ENCODE measurements around the gene PDE11A.

Gene PDE11A

GRCh38 chr2:177599139-177599688, 473.4 kb downstream of the PDE11A start:
- DNase-seq (ENCODE audit: low read depth in 2 of 2), result no peak

DNA sequence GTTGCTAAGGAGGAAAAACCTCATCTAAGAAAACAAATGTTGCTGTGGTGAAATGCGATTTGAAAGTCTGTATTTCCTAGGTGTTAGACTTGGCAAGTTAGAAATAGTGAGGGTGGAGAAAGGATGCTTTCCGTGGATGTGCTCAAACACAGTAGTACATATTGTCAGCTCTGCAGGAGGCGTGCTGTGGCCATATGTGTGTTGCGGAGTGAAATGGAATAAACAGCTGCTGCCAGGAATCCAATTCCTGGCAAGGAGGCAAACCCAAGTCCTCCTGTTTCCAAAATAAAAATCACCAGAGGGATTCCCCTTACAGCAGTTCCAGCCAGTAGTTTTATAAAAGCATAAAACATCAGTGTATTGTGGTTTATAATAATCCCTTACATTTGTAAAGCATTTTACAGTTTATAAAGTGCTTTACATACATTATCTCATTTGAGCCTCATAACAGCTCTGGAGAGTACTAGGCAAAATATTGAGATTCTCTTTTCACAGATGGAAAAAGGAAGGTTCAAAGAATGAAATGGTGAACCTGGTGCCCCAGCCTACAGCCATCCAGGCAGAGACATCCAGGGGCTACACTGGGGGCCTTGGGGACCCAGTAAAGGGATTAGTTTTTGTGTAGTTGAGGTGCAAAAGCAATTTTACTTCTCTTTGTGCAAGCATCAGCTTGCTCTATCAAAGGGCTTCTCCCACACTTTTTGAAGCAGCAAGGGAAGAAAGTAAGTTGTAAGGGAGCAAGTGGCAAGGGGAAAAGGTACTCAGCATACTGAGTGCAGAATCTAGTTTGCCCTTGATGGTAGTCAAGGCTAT, 474.0 kb downstream of the PDE11A start:
- peak; percentile 79 to 81 for DNase-seq (ENCODE audit: low read depth in 2 of 2)

DNA sequence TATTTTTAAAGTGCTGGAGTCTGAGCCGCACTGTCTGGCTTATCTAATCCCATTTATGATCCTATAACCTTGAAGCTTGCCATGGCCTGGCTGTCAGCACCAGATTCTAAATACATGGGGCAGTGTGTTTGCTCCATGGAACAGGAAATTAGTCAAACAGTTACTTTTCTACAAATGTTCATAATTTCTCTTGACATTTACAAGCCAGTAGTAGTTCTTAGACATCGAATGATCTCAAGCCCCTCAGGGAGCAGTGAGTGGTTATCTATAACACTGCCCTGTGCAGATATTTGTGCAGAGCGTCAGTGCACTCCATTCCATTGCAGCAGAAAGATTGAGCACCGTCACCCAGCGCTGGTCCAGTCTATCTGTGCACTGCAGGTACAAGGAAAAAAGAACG, 474.8 kb downstream of the PDE11A start:
- DNase-seq (ENCODE audit: low read depth in 2 of 2), result no peak

DNA sequence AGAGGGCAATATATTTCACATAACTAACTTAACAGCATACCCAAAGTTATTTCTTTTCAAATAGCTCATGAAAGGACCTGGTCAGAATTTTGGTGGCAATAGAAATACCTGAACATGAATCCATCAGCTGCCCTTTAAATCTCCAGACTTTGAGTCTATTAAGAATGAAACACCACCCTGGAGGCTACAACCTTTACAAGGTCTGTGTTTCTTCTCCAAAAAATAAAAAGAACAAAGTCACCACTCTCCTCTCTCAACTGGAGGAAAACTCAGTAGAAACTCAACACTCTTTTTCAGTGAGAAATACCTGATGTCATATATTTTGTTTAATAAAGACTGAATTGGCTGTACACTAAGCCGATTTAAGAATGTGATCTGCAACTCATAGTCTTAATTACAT, 475.7 kb downstream of the PDE11A start:
- DNase-seq (ENCODE audit: low read depth in 2 of 2), result no peak

DNA sequence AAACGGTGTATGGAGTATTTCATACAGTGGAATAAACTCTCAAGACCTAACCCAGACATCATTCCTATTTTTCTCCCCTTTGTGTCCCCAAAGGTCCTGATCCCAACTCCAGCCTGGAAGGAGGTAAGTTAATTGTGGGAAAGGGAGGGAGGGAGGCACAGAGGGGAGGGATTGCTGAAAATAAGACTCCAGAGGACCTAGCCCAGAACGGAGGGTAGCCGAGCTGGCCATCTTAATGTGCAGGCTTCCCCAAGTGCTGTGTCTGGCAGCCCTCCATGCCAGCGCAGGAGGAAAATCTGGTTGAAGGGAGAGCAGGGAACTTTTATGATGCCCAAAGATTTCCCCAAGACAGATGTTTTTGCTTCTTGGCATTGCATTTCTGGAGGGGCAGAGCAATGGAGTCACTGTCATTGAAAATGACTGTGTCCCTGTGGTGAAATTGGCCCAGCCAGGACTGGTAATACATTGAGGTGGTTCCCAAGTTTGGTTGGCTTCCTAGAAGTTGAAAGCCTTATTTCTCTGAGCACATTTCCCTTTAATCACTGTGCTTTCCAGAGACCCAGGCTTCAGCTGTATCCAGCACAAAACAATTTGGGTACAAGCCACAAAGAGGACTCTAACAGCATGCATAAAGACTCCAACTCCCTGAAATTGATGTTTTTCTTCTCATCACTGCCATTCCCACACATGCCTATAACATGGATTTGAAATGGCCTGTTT, 477.3 kb downstream of the PDE11A start:
- no peak for DNase-seq (ENCODE audit: low read depth in 2 of 2)

- DNase-seq (ENCODE audit: low read depth in 2 of 2), result no peak
These were observed 479.2 kb downstream of the PDE11A start for GRCh38 chr2:177593402-177593801.

DNA sequence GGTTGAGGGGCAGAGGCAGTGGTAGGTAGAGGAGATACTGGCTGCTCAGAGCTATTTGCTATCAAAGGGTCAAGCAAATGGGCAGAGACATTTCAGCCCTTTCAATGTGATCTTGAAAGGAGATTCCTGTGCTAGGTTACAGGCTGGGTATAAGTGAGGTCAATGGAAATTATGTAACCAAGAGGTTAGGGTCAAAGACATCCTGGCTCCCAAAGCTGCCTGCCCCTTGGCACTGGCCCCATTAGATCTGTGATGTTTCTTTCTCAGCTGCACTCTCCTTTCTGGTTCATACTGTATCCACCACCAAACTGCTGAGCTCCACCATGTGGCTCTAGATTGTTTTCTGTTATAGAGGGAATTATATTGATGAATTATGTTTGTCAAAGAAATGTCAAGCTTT, 479.6 kb downstream of the PDE11A start:
- no peak for DNase-seq (ENCODE audit: low read depth in 2 of 2)

GRCh38 chr2:177592397-177592796, 480.2 kb downstream of the PDE11A start:
- no peak for DNase-seq (ENCODE audit: low read depth in 2 of 2)

DNA sequence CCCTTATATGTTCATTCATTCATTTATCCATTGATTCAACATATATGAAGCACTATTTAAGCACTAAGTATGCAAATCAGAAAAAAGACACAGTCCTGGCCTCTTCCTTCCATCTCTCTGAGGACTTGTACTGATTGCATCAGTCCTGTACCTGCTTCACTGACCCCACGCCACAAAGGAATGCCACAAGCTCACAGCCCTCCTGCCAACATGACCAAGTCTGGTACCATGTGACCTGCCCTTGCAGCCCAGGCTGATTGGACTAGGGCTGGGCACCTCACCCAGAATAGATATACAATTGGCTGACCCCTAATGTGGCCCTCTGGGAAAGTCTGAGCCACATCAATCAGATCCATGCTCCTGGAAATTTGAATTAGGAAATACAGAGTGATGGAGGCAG, 483.4 kb downstream of the PDE11A start:
- DNase-seq (ENCODE audit: low read depth in 2 of 2), result no peak

GRCh38 chr2:177588671-177589070, 483.9 kb downstream of the PDE11A start:
- DNase-seq (ENCODE audit: low read depth in 2 of 2), result no peak

DNA sequence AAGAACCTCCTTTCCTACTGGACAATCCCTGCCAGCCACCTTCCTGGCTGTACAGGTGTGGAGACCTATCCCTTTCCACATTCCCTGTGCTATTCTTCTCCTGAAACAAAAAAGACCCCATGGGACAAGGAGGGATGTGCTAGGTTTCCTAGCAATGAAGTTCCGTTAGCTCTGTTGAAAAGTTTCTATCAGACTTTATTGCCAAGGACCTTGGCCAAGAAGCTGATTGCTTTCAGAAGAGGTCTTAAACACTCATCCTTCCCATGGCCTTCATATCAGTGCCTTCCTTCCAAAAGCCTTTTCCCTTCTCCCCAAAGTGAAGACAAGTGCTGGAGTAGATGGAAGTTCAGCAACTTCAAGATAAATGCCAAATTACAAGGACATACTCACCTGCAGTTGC, 485.2 kb downstream of the PDE11A start:
- no peak for DNase-seq (ENCODE audit: low read depth in 2 of 2)

- no peak for DNase-seq (ENCODE audit: low read depth in 2 of 2)
These were observed 486.4 kb downstream of the PDE11A start for GRCh38 chr2:177586154-177586553.

DNA sequence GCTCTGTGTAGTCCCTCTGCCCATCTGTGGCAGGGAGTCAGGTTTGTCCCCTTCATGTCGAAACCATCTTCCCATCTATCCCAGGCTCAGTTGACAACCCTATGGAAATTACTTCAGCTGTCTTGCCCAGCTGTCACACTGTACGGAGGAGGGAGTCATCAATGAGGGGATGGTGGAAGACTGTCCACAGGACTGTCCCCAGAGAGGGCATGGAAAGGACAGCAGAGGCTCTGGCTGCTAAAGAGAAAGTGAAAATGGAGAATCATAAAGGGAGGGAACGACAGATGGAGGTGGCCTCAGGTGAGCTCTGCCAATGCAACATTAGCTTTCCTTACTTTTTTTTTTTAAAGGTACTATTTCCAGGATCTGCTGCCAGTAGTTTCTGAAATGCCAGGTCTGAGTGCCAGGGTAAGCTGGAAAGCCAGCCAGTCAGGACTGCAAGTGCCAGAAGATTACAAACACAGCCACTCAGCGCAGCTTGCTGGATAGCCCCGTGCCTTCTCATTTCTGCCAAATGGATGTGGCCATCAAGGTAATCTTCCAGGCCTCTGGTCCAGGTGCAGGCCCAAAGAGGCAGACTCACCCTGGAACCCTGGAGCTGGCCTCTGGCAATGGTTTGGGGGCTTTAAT, 487.2 kb downstream of the PDE11A start:
- no peak for DNase-seq (ENCODE audit: low read depth in 2 of 2)

DNA sequence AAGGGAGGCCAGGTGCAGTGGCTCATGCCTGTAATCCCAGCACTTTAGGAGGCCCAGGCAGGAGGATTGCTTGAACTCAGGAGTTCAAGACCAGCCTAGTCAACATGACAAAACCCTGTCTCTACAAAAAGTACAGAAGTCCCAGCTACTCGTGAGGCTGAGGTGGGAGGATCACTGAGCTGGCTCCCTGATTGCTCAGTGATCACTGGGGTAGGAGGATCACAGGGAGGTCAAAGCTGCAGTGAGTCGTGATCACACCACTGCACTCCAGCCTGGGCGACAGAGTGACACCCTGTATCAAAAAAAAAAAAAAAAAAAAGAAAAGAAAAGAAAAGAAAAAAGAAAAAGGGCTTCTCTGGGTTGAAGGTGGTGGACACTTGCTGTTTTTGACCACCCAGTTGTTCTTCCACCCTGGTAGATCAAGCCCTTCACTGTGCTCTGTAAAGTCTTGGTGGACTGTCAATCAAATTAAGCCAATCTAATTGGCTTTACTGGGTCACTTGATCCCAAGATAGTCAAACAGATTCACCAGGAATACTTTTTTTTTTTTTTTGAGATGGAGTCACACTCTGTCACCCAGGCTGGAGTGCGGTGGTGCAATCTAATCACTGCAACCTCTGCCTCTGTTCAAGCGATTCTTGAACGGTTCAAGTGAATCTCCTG, 488.4 kb downstream of the PDE11A start:
- DNase-seq (ENCODE audit: low read depth in 2 of 2), result no peak

DNA sequence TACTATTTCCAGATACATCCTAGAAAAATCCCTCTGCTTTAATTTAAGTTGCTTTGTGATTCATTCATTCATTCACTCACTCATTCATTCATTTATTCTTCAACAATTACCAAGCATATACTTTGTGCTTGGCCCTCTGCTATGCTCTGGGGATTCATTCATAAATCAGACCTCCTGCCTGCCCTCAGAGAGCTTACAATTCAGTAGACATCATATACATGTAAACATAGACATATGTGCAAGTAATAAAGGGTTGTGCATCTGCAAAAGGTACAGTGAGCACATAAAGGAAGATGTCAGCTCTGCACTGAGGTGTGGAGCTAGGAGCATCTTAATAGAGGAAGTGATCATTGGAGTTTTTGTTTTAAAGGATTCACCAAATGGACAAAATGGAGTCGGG, 490.6 kb downstream of the PDE11A start:
- DNase-seq (ENCODE audit: low read depth in 2 of 2), result no peak

DNA sequence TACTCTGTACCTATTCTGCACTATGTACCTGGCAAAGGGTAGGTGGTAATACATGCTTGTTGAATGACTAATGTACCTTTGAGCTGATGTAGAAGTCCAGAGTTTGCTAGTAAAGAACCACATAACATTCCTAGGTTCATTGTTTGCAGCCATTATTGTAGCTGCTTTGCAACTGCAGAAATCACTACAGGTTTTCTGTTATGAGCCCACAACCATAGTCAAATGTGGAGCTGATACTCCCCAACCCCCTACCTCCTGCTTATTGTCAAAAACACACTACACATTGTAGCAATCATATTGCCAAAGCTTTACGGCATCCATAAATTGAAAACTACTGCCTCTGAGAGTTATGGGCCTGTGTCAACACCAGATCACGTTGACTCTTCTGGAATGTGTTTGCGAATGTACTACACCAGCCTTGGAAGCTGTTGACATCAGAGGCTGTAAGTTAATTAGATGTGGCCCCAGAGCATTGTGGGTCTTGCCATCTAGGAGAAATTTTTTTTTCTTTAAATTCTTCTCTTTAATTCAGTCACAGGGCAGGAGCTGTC, 493.0 kb downstream of the PDE11A start:
- peak; percentile 68 to 74 for DNase-seq (ENCODE audit: low read depth in 2 of 2)

- no peak for DNase-seq (ENCODE audit: low read depth in 2 of 2)
These were observed 494.1 kb downstream of the PDE11A start for GRCh38 chr2:177578454-177578853.

- no peak for DNase-seq (ENCODE audit: low read depth in 2 of 2)
These were observed 495.5 kb downstream of the PDE11A start for GRCh38 chr2:177577075-177577474.

GRCh38 chr2:177575358-177575757, 497.2 kb downstream of the PDE11A start:
- DNase-seq (ENCODE audit: low read depth in 2 of 2), result no peak

DNA sequence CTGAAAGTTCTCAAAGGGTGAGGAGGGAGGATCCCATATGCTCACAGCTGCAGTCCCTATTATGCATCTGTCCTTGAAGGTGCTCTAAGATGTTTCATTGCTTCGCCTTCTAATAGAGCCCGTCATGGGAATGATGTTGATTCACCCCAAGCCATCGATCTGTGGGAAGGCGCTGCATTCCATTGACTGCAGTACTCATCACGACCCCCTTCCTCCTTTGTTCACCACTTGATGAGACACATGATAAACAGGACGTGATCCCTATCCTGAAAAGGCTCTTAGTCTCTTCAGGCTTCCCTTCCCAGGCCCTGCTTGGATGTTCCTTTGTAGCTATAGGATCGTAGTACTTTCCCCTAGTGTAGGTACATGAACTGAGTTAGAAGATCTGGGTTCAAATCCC, 498.2 kb downstream of the PDE11A start:
- DNase-seq (ENCODE audit: low read depth in 2 of 2), result no peak
